Measurements from ENCODE around the gene TBC1D24. TPM values are rescaled to one million over a fixed set of nuclear protein-coding genes. Genes with fewer than 3 reads are reported as not detected.
A peak's percentile ranks its signal among the peaks of the same experiment; 100 is the strongest.

Gene TBC1D24
- total RNA-seq, 3 donors from 2014 or later = 8.8 to 22.0 (median 16.7) TPM

- peaks cover 0 to 7% of the 10 kb centered on the region in 2 donors for H3K4me1 ChIP-seq
- peak overlapping the region in 1 of 2 donors; percentile 12 for H3K27ac ChIP-seq
- no peaks in the 10 kb centered on the region for H3K9me3 ChIP-seq
- intact Hi-C loops (cut with DNase I; ENCODE audit: low total_unique reads) = no loop called here
- no peak for TF ChIP-seq POLR2A (IDR thresholded peaks at IDR 0.05)
- no peak for TF ChIP-seq CTCF (IDR thresholded peaks at IDR 0.05)
- TF ChIP-seq POLR2AphosphoS5 (IDR thresholded peaks at IDR 0.05) = no peak
- H3K36me3 ChIP-seq = no peaks in the 10 kb centered on the region
- no peak for DNase-seq (ENCODE audit: low spot score in 2 of 2)
- H3K27me3 ChIP-seq = no peaks in the 10 kb centered on the region
- no peak overlapping the region for H3K4me3 ChIP-seq
These were observed 55.2 kb downstream of the TBC1D24 start for GRCh38 chr16:2529961-2530628.

GRCh38 chr16:2530629-2531318, 55.8 kb downstream of the TBC1D24 start:
- H3K4me3 ChIP-seq = peak overlapping the region in 2 of 3 donors; percentile 67 to 75
- TF ChIP-seq POLR2AphosphoS5 (IDR thresholded peaks at IDR 0.05) (no peak), CTCF (IDR thresholded peaks at IDR 0.05) (no peak), POLR2A (IDR thresholded peaks at IDR 0.05) (no peak)

GRCh38 chr16:2531371-2531695, 56.4 kb downstream of the TBC1D24 start, which contains the start of gene CEMP1:
Gene CEMP1, minus strand, starts transcription at chr16:2531408. Its CDS starts 335 bp downstream, at chr16:2531073.
- intact Hi-C loops (cut with DNase I; ENCODE audit: low total_unique reads) = no loop called here

More at GRCh38 chr16:2530629-2531318, 55.8 kb downstream of the TBC1D24 start:
- DNase-seq (ENCODE audit: low spot score in 2 of 2) = no peak
- Histone ChIP-seq H3K27me3 (no peaks in the 10 kb centered on the region), H3K4me1 (peaks cover 0 to 7% of the 10 kb centered on the region in 2 donors), H3K27ac (peak overlapping the region; percentile 98 to 99), H3K9me3 (no peaks in the 10 kb centered on the region), H3K36me3 (no peaks in the 10 kb centered on the region)
- intact Hi-C loops (cut with DNase I; ENCODE audit: low total_unique reads) = no loop called here

GRCh38 chr16:2531696-2532493, 57.0 kb downstream of the TBC1D24 start:
- Histone ChIP-seq H3K36me3 (no peaks in the 10 kb centered on the region), H3K27ac (peak overlapping the region; percentile 98 to 99), H3K4me3 (peak overlapping the region; percentile 67 to 81 (median 75)), H3K27me3 (no peaks in the 10 kb centered on the region), H3K4me1 (peaks cover 0 to 7% of the 10 kb centered on the region in 2 donors), H3K9me3 (no peaks in the 10 kb centered on the region)
- DNase-seq (ENCODE audit: low spot score in 2 of 2) = peak; percentile 99
- TF ChIP-seq CTCF (IDR thresholded peaks at IDR 0.05) (no peak), POLR2AphosphoS5 (IDR thresholded peaks at IDR 0.05) (peak in 2 of 3 donors; percentile 76 to 82)
- intact Hi-C loops (cut with DNase I; ENCODE audit: low total_unique reads) = no loop called here

More at GRCh38 chr16:2531371-2531695, 56.4 kb downstream of the TBC1D24 start, which contains the start of gene CEMP1:
- H3K27me3 ChIP-seq = no peaks in the 10 kb centered on the region
- DNase-seq (ENCODE audit: low spot score in 2 of 2) = no peak
- H3K27ac ChIP-seq = peak within 1 kb of the TSS; percentile 98 to 99
- no peaks in the 10 kb centered on the region for H3K9me3 ChIP-seq
- peak within 1 kb of the TSS; percentile 67 to 81 (median 75) for H3K4me3 ChIP-seq
- no peaks in the 10 kb centered on the region for H3K36me3 ChIP-seq
- H3K4me1 ChIP-seq = peaks cover 0 to 7% of the 10 kb centered on the region in 2 donors
- TF ChIP-seq CTCF (IDR thresholded peaks at IDR 0.05) (no peak), POLR2AphosphoS5 (IDR thresholded peaks at IDR 0.05) (no peak)

All from breast epithelium (tissue), 4 donors.